Measurements from ENCODE around the gene NDUFS8. TPM values are rescaled to one million over a fixed set of nuclear protein-coding genes. Genes with fewer than 3 reads are reported as not detected.

Gene NDUFS8
- total and polyA plus RNA-seq, 2 of the 13 experiments (the other 11 are each of a cell fraction or from before 2014, with no cell fraction given) = 96.7 to 158 TPM

GRCh38 chr11:68038226-68038717 lies 7.8 kb downstream of the NDUFS8 start (continued):
- peak; percentile 64; the same call in 1 of the 2 replicates for TF ChIP-seq ZNF362 (CRISPR knock-in tag; IDR thresholded peaks at IDR 0.05; ENCODE audit: borderline replicate concordance)
- TF ChIP-seq FOXA1 (IDR thresholded peaks at IDR 0.05) = no peak
- no peak for TF ChIP-seq FOXA1 (CRISPR knock-in tag; IDR thresholded peaks at IDR 0.05)
- TF ChIP-seq ATF3 (CRISPR knock-in tag; IDR thresholded peaks at IDR 0.05) = peak; percentile 79
- no peak for TF ChIP-seq ZNF850 (CRISPR knock-in tag; conservative IDR thresholded peaks at IDR 0.05)
- TF ChIP-seq RNF219 (CRISPR knock-in tag; IDR thresholded peaks at IDR 0.05) = no peak
- no peak for TF ChIP-seq ZNF577 (CRISPR knock-in tag; IDR thresholded peaks at IDR 0.05; ENCODE audit: borderline replicate concordance, low read depth)
- TF ChIP-seq KLF15 (CRISPR knock-in tag; IDR thresholded peaks at IDR 0.05; ENCODE audit: borderline replicate concordance) = no peak
- TF ChIP-seq FLYWCH1 (CRISPR knock-in tag; IDR thresholded peaks at IDR 0.05) = no peak
- peak; percentile 52 for TF ChIP-seq ZNF800 (CRISPR knock-in tag; IDR thresholded peaks at IDR 0.05)
- TF ChIP-seq ZFP62 (CRISPR knock-in tag; IDR thresholded peaks at IDR 0.05) = no peak
- TF ChIP-seq ETS1 (CRISPR knock-in tag; IDR thresholded peaks at IDR 0.05) = no peak
- peak; percentile 72; the same call in 1 of the 2 replicates for TF ChIP-seq ZSCAN9 (CRISPR knock-in tag; IDR thresholded peaks at IDR 0.05; ENCODE audit: borderline replicate concordance)
- TF ChIP-seq ARID2 (CRISPR knock-in tag; IDR thresholded peaks at IDR 0.05; ENCODE audit: borderline replicate concordance) = no peak
- TF ChIP-seq SAP130 (CRISPR knock-in tag; IDR thresholded peaks at IDR 0.05; ENCODE audit: low read depth) = peak; percentile 98
- no peak; the same call in 1 of the 2 replicates for TF ChIP-seq RFXAP (CRISPR knock-in tag; IDR thresholded peaks at IDR 0.05; ENCODE audit: borderline replicate concordance)
- no peak for TF ChIP-seq MTA3 (CRISPR knock-in tag; IDR thresholded peaks at IDR 0.05)
- no peak for TF ChIP-seq ZKSCAN1 (IDR thresholded peaks at IDR 0.05; ENCODE audit: low read length)
- peak; percentile 43 for TF ChIP-seq ERF (CRISPR knock-in tag; IDR thresholded peaks at IDR 0.05)
- peak; percentile 97 for TF ChIP-seq ATF2 (CRISPR knock-in tag; IDR thresholded peaks at IDR 0.05)
- no peak for TF ChIP-seq ZNF432 (CRISPR knock-in tag; IDR thresholded peaks at IDR 0.05; ENCODE audit: borderline replicate concordance)
